ENCODE data around the gene NFKB2. TPM values are rescaled to one million over a fixed set of nuclear protein-coding genes. Genes with fewer than 3 reads are reported as not detected.

Gene NFKB2
- total RNA-seq, 4 donors from 2014 or later: 13.7 to 54.4 (median 28.8) TPM

DNA sequence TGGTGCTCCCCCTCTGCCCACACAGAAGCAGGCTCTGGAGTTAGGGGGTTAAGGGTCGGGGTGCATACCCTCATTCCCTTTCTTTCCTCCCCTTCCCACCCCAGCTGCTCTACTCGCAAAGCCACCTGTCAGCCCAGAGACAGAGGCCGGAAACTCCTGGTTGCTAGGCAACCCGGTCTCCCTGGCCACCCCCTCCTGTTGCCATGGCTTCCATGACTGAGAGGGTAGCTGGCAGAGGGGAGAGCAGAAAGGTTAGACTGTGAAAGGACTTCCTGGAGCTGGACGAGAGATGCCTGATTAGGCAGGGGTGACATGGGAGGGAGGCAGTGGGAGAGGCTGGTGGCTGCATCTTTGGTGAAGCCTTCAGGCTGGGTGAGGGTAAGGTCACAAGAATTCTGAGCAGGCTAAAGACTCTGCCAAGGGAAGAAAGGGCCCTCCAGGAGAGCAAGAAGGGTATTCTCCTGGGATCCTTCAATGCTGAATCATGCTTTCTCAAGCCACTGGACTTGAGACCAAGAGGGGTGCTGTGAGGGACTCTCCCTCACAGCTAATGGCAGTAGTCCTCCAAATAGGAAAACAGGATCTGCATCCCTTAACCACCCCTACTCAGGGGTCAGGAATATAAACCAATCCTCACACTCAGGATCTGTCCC is 17.7 kb downstream of the NFKB2 start:
- DNase-seq (ENCODE audit: low spot score) (no peak), ATAC-seq (ENCODE audit: low FRiP score) (no peak)
- TF ChIP-seq, protein P1, sequence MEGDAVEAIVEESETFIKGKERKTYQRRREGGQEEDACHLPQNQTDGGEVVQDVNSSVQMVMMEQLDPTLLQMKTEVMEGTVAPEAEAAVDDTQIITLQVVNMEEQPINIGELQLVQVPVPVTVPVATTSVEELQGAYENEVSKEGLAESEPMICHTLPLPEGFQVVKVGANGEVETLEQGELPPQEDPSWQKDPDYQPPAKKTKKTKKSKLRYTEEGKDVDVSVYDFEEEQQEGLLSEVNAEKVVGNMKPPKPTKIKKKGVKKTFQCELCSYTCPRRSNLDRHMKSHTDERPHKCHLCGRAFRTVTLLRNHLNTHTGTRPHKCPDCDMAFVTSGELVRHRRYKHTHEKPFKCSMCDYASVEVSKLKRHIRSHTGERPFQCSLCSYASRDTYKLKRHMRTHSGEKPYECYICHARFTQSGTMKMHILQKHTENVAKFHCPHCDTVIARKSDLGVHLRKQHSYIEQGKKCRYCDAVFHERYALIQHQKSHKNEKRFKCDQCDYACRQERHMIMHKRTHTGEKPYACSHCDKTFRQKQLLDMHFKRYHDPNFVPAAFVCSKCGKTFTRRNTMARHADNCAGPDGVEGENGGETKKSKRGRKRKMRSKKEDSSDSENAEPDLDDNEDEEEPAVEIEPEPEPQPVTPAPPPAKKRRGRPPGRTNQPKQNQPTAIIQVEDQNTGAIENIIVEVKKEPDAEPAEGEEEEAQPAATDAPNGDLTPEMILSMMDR (IDR thresholded peaks at IDR 0.05): no peak

DNA sequence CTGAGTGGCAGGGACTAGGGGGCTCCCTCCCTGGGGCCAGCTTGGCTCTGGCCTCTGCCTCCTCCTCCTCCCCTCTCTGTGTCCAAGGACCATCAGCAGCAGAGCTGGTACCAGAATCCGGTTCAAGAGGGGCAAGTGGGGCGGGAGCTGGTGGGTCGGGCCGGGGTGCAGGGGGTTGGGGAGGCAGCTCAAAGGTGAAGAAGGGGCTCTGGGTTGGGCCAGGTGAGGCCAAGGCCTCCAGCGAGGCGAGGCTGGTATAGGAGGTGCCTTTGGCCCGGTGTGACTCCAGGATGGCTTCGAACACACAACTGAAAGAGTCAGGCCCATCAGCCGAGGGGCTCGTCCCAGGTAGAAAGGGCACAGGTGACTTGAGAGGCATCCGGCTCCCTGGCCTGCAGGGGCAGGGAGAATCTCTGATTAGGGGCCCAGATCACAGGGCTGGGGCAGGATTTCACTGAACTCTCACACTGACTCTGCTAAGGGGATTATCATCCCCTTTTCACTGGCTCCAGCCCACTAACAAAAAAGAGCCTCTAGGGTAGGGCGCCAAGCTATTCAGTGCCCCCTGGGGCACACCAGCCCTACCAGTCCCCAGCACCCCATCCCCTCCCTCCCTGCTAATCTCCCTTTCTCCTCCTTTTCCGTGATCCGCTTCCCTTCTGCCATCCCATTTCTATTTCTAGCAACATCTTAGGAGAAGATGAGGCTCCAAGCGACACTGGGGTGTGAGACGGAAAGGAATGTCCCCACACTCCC is 18.5 kb downstream of the NFKB2 start:
- DNase-seq (ENCODE audit: low spot score) (no peak), ATAC-seq (ENCODE audit: low FRiP score) (no peak)
- TF ChIP-seq, protein P1 (IDR thresholded peaks at IDR 0.05): no peak

DNA sequence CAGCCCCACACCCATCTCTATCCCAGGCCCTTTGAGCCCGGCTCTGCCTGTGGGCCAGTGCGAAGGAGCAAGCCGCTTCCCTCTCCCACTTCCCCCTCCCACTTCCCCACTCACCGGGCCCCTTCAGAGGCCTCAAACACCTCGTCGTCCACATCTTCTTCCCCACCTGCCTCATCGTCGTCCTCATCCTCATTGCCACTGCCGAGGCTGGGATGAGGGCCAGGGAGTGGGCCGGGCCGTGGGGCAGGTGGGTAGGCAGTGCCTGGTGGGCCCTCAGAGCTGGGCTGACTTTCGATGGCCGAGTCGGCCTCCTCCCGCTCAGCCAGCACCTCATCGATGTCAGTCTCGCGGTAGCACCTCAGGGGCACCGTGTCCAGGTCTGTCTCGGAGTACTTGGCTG is 19.2 kb downstream of the NFKB2 start:
- no peak for ATAC-seq (ENCODE audit: low FRiP score)
- TF ChIP-seq, protein P1 (IDR thresholded peaks at IDR 0.05): no peak
- DNase-seq (ENCODE audit: low spot score): no peak

- DNase-seq (ENCODE audit: low spot score) (no peak), ATAC-seq (ENCODE audit: low FRiP score) (no peak)
- TF ChIP-seq, protein P1 (IDR thresholded peaks at IDR 0.05): no peak
Observed at GRCh38 chr10:102416283-102416682, 20.8 kb downstream of the NFKB2 start.

DNA sequence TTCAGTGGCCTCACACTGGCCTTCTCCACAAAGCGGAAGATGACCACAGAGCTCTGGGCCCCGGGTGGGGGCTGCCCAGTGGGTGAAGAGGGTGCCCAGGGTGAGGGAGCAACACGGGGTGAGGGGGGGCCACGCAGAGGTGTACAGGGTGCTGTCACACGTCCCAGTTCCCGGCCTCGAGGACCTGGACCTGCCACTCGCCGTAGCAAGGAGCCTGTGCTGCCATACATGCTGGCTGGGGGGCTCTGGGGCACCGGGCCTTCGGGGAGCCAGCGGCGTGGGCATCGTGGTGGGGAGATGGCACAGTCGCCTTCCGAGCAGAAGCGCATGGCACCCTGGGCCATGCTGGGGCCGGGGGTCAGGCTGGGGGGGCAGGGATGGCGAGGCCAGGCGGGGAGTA is 21.2 kb downstream of the NFKB2 start:
- DNase-seq (ENCODE audit: low spot score) (no peak), ATAC-seq (ENCODE audit: low FRiP score) (no peak)
- TF ChIP-seq, protein P1 (IDR thresholded peaks at IDR 0.05): no peak

DNA sequence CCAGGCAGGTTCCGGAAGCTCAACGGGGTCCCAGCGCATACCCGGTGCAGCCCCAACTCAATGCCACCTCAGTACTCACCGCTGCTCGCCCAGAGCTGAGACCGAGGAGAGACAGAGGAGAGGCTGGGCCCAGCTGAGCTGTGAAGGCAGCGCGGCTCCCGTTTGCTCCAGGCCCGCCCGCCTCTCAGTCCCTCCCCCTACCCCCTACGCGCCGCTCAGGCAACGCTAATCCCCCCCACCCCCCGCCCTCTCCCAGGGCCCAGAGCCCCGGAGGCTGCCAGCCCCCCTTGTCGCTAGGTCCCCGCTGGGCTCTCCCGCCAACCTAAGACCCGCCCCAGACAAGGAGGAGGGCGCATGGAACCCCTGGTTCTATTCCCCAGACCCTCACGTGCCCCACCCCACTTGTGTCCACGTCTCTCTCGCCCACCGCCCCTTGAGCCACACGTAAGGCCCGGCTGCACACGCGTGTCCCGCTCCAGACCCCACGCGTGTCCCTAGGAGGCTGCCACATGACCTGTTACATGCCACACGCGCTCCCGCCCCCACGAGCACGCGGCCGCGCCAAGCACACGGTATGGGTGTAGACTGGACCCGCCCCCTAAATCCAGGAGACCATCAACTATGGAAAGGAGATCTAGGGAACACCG is 23.2 kb downstream of the NFKB2 start, which contains the start of gene PSD:
Gene PSD (minus strand): TSS at position 164 of the 647 bp plus-strand sequence. CDS start 1,747 bp downstream, outside the sequence.
- TF ChIP-seq, protein P1 (IDR thresholded peaks at IDR 0.05): no peak
- no peak for ATAC-seq (ENCODE audit: low FRiP score)

More for the DNA sequence above, 23.2 kb downstream of the NFKB2 start, which contains the start of gene PSD:
- no peak for DNase-seq (ENCODE audit: low spot score)
